IMR-90 (cell line): ENCODE measurements around the gene MKRN2OS. TPM values are rescaled to one million over a fixed set of nuclear protein-coding genes. Genes with fewer than 3 reads are reported as not detected.

ENCODE experiments used
- ATAC-seq: fragments of 200-7000 bp; cut with Tn5 transposase; 2 replicates; pipeline ENCODE4 v1.9.1; 2020; ENCODE audit warnings: low read depth, mild to moderate bottlenecking, moderate library complexity
- BruUV-seq: library from RNA; stranded (reverse); fragments of 400-500 nt; replicated peaks from 2 replicates; lab custom pipeline; 2021; lab: Mats Ljungman, UMichigan
- CTCF ChIA-PET: fragments of 300-600 bp; formaldehyde crosslinking; extraction: SDS; loops from one replicate; lab custom pipeline; 2021; ENCODE audit warnings: antibody characterized with exemption; lab: Yijun Ruan, JAX
- POLR2A ChIA-PET: fragments of 300-600 bp; sonication (Branson Sonifier 250); formaldehyde crosslinking; loops from one replicate; lab custom pipeline; 2022; ENCODE audit warnings: antibody characterized with exemption; ENCODE audit not compliant: unreplicated experiment; lab: Charles Lee
- DNase-seq: peaks from one replicate; pipeline ENCODE4 v3.0.0; 2013
- H2AFZ ChIP-seq: replicated peaks from 2 replicates; pipeline ENCODE3; 2013; ENCODE audit warnings: low read length, mild to moderate bottlenecking; ENCODE audit not compliant: poor library complexity
- H2AK5ac ChIP-seq: 2 replicates; pipeline ENCODE4 v1.6.1; 2013; ENCODE audit warnings: low read depth, low read length, inconsistent platforms
- H2AK9ac ChIP-seq: replicated peaks from 2 replicates; pipeline ENCODE3; 2013; ENCODE audit warnings: mild to moderate bottlenecking, low read depth, low read length, moderate library complexity; ENCODE audit not compliant: poor library complexity
- H2BK120ac ChIP-seq: 2 replicates; pipeline ENCODE4 v1.6.1; 2013; ENCODE audit warnings: low read depth, low read length, inconsistent platforms
- H2BK15ac ChIP-seq: 3 replicates; pipeline ENCODE4 v1.6.1; 2013; ENCODE audit warnings: low read depth, low read length, inconsistent platforms
- H2BK20ac ChIP-seq: 2 replicates; pipeline ENCODE4 v1.6.1; 2013; ENCODE audit warnings: low read depth, mild to moderate bottlenecking, inconsistent platforms, low read length, moderate library complexity
- H2BK5ac ChIP-seq: 2 replicates; pipeline ENCODE4 v1.6.1; 2013; ENCODE audit warnings: mild to moderate bottlenecking, low read depth, low read length, inconsistent platforms; ENCODE audit not compliant: poor library complexity, severe bottlenecking
- H3K14ac ChIP-seq: replicated peaks from 2 replicates; pipeline ENCODE4 v1.6.1; 2013; ENCODE audit warnings: low read depth, low read length, inconsistent platforms
- H3K18ac ChIP-seq: 2 replicates; pipeline ENCODE4 v1.6.1; 2013; ENCODE audit warnings: low read depth, low read length, control low read depth
- H3K23ac ChIP-seq: 2 replicates; pipeline ENCODE4 v1.6.1; 2013; ENCODE audit warnings: low read depth, low read length, inconsistent platforms
- H3K27ac ChIP-seq: 2 replicates; pipeline ENCODE4 v1.5.1; 2013; ENCODE audit warnings: mild to moderate bottlenecking, control low read depth, low read length; ENCODE audit not compliant: insufficient read depth
- H3K27me3 ChIP-seq: 2 replicates; pipeline ENCODE4 v1.6.1; 2013; ENCODE audit warnings: low read length; ENCODE audit not compliant: control insufficient read depth, insufficient read depth
- H3K36me3 ChIP-seq: 2 replicates; pipeline ENCODE4 v1.6.1; 2013; ENCODE audit warnings: low read length, mixed read lengths; ENCODE audit not compliant: control insufficient read depth, insufficient read depth
- H3K4ac ChIP-seq: 2 replicates; pipeline ENCODE4 v1.6.1; 2013; ENCODE audit warnings: low read depth, low read length, inconsistent platforms
- H3K4me1 ChIP-seq: 2 replicates; pipeline ENCODE4 v1.6.1; 2013; ENCODE audit warnings: low read length, mixed read lengths; ENCODE audit not compliant: control insufficient read depth, insufficient read depth
- H3K4me2 ChIP-seq: 2 replicates; pipeline ENCODE4 v1.6.1; 2013; ENCODE audit warnings: low read depth, mild to moderate bottlenecking, control low read depth, low read length, moderate library complexity
- H3K4me3 ChIP-seq: 2 replicates; pipeline ENCODE4 v1.5.1; 2013; ENCODE audit warnings: low read depth, mild to moderate bottlenecking, control low read depth, low read length, moderate library complexity; ENCODE audit not compliant: insufficient read depth
- H3K56ac ChIP-seq: 2 replicates; pipeline ENCODE4 v1.6.1; 2013; ENCODE audit warnings: low read length, inconsistent platforms; ENCODE audit not compliant: insufficient read depth; ENCODE audit errors: extremely low read depth
- H3K79me1 ChIP-seq, 2 experiments: 2 replicates each; pipeline ENCODE4 v1.6.1; 2013; ENCODE audit warnings: low read length in 2 of 2, inconsistent platforms in 1 of 2, low read depth in 1 of 2
- H3K9ac ChIP-seq: 2 replicates; pipeline ENCODE4 v1.6.1; 2013; ENCODE audit warnings: low read depth, low read length, control low read depth
- H3K9me1 ChIP-seq: 2 replicates; pipeline ENCODE4 v1.6.1; 2013; ENCODE audit warnings: low read length, inconsistent platforms; ENCODE audit not compliant: insufficient read depth
- H3K9me3 ChIP-seq: 2 replicates; pipeline ENCODE4 v1.6.1; 2013; ENCODE audit warnings: low read length; ENCODE audit not compliant: control insufficient read depth, insufficient read depth
- H4K20me1 ChIP-seq: 2 replicates; pipeline ENCODE4 v1.6.1; 2013; ENCODE audit warnings: low read length, inconsistent platforms; ENCODE audit not compliant: insufficient read depth
- H4K5ac ChIP-seq: 2 replicates; pipeline ENCODE4 v1.6.1; 2013; ENCODE audit warnings: mild to moderate bottlenecking, low read depth, low read length, control low read depth
- H4K8ac ChIP-seq, 2 experiments: 2 replicates each; pipeline ENCODE4 v1.6.1; 2013; ENCODE audit warnings: low read depth in 2 of 2, low read length in 2 of 2, control low read depth in 1 of 2, inconsistent platforms in 1 of 2
- H4K91ac ChIP-seq: 2 replicates; pipeline ENCODE4 v1.6.1; 2013; ENCODE audit warnings: low read depth, low read length, inconsistent platforms; ENCODE audit not compliant: insufficient read depth
- BHLHE40 ChIP-seq: fragments of 150-350 bp; IDR thresholded peaks from 2 replicates; pipeline ENCODE4 v1.6.1; 2016; ENCODE audit warnings: mild to moderate bottlenecking, low read depth, low read length
- CEBPB ChIP-seq: IDR thresholded peaks from 2 replicates; pipeline ENCODE4 v1.6.1; 2012; ENCODE audit warnings: low read depth, low read length, improper control_type of control experiment
- CHD1 ChIP-seq: IDR thresholded peaks from 2 replicates; pipeline ENCODE4 v1.6.1; 2012; ENCODE audit warnings: low read depth, low read length, improper control_type of control experiment
- FOS ChIP-seq: fragments of 150-350 bp; IDR thresholded peaks from 2 replicates; pipeline ENCODE4 v1.6.1; 2016; ENCODE audit warnings: low read depth, low read length
- MAFK ChIP-seq: IDR thresholded peaks from 2 replicates; pipeline ENCODE4 v1.6.1; 2012; ENCODE audit warnings: low read depth, low read length, improper control_type of control experiment
- MAZ ChIP-seq: IDR thresholded peaks from 2 replicates; pipeline ENCODE4 v1.6.1; 2012; ENCODE audit warnings: low read depth, mild to moderate bottlenecking, low read length, improper control_type of control experiment, moderate library complexity, borderline replicate concordance
- MXI1 ChIP-seq: IDR thresholded peaks from 2 replicates; pipeline ENCODE4 v1.6.1; 2012; ENCODE audit warnings: low read depth, mild to moderate bottlenecking, low read length, moderate library complexity, borderline replicate concordance
- POLR2A ChIP-seq: IDR thresholded peaks from 2 replicates; pipeline ENCODE4 v1.6.1; 2012; ENCODE audit warnings: mild to moderate bottlenecking, low read depth, low read length
- RAD21 ChIP-seq: IDR thresholded peaks from 2 replicates; pipeline ENCODE4 v1.6.1; 2012; ENCODE audit warnings: low read length, improper control_type of control experiment
- RCOR1 ChIP-seq: IDR thresholded peaks from 2 replicates; pipeline ENCODE4 v1.6.1; 2012; ENCODE audit warnings: mild to moderate bottlenecking, low read length, improper control_type of control experiment; ENCODE audit not compliant: insufficient replicate concordance
- RFX5 ChIP-seq: IDR thresholded peaks from 2 replicates; pipeline ENCODE4 v1.8.0; 2012; ENCODE audit warnings: low read depth, mild to moderate bottlenecking, low read length, moderate library complexity
- SMC3 ChIP-seq: fragments of 150-350 bp; IDR thresholded peaks from 2 replicates; pipeline ENCODE4 v1.6.1; 2016; ENCODE audit warnings: low read depth, mild to moderate bottlenecking, antibody characterized with exemption, low read length, moderate library complexity
- USF2 ChIP-seq: fragments of 150-350 bp; IDR thresholded peaks from 2 replicates; pipeline ENCODE4 v1.6.1; 2017; ENCODE audit warnings: mild to moderate bottlenecking, antibody characterized with exemption, low read length, low read depth
- WGBS, 2 experiments: methylation state at CpG; one replicate each; pipeline versions ENCODE4 v1.1.5 to v1.1.7; 2013; ENCODE audit warnings: missing lambda C conversion rate in 2 of 2; ENCODE audit not compliant: insufficient read length in 1 of 2; ENCODE audit errors: extremely low coverage in 2 of 2; 5-methylcytosine and 5-hydroxymethylcytosine counted together
- dilution Hi-C: fragments of 300-500 bp; cut with HindIII; formaldehyde crosslinking; loops from one replicate; pipeline ENCODE4 v1.14.3; 2018; ENCODE audit warnings: low sequenced_read_pairs; ENCODE audit not compliant: unreplicated experiment
- in situ Hi-C: fragments of 300-500 bp; cut with MboI; formaldehyde crosslinking; loops from 3 replicates; pipeline ENCODE4 v1.14.3; 2019; ENCODE audit warnings: low sequenced_read_pairs, inconsistent platforms, mixed read lengths
- intact Hi-C: fragments of 100-400 bp; cut with micrococcal nuclease; formaldehyde crosslinking; loops from 2 replicates; pipeline ENCODE4 v1.10.0; 2022
- polyA plus RNA-seq, 3 experiments: library from polyadenylated mRNA; depleted of rRNA; stranded (reverse); fragments of >200 nt; gene quantifications; 2 replicates each; pipeline ENCODE4 v1.2.3, GENCODE V29; 2012; ENCODE audit warnings: low replicate concordance in 1 of 3
- total RNA-seq: library from RNA; depleted of rRNA; stranded (reverse); fragments of >200 nt; gene quantifications from 2 replicates; pipeline ENCODE4 v1.2.3, GENCODE V29; 2012

Gene MKRN2OS
- total and polyA plus RNA-seq, 2 of the 4 experiments (the other 2 are of a cell fraction) = not detected

- Histone ChIP-seq H3K23ac (no peak overlapping the region), H2AK5ac (no peak overlapping the region), H3K18ac (no peak overlapping the region), H2AK9ac (no peak overlapping the region), H4K5ac (no peak overlapping the region), H3K4me2 (no peak overlapping the region), H2BK120ac (no peak overlapping the region), H3K56ac (no peak overlapping the region), H3K14ac (no peak overlapping the region), H3K79me1 (peaks cover 0 to 8% of the 10 kb centered on the region in 2 experiments; a peak in 2 of 4 replicates), H3K9ac (no peak overlapping the region), H2BK15ac (no peak overlapping the region), H3K27me3 (no peaks in the 10 kb centered on the region), H3K36me3 (peaks cover 9% of the 10 kb centered on the region), H3K4me3 (no peak overlapping the region), H2BK20ac (no peak overlapping the region), H3K27ac (no peak overlapping the region), H4K8ac (no peak overlapping the region), H4K20me1 (peaks cover 6% of the 10 kb centered on the region; the same call in 1 of the 2 replicates), H3K9me3 (no peaks in the 10 kb centered on the region), H3K4ac (no peak overlapping the region), H2BK5ac (no peak overlapping the region), H4K91ac (no peak overlapping the region), H3K4me1 (peaks cover 14% of the 10 kb centered on the region), H2AFZ (no peak overlapping the region), H3K9me1 (peaks cover 17% of the 10 kb centered on the region)
- intact Hi-C loops (loop anchor here (5.0 kb wide), 1 partner anchor 51 kb away; the partner anchor contains the start of gene MKRN2), dilution Hi-C loops (no loop called here), in situ Hi-C loops (no loop called here)
- ATAC-seq (no peak), DNase-seq (no peak)
- POLR2A ChIA-PET = no interaction called here
- BruUV-seq = no TSS peak
- 100% methylated on average over 2 of the region's 5 CpGs; no CpG with 5 or more reads in 1 of the 2 experiments for WGBS, 2 experiments
- CTCF ChIA-PET = no interaction called here
- TF ChIP-seq FOS (no peak), CEBPB (no peak), MXI1 (no peak), RCOR1 (no peak), RFX5 (no peak), SMC3 (no peak), MAFK (no peak), USF2 (no peak), RAD21 (no peak), POLR2A (no peak), CHD1 (no peak), MAZ (no peak), BHLHE40 (no peak)
These were observed 39.0 kb downstream of the MKRN2OS start for GRCh38 chr3:12506201-12506709.
